GM12872 (cell line): ENCODE measurements around the gene CISD3.

Experiments
- TF ChIP-seq, protein P1 (sequence below): IDR thresholded peaks from 3 replicates; pipeline ENCODE4 v1.5.1; 2011; ENCODE audit warnings: low read depth, mild to moderate bottlenecking, low read length, moderate library complexity; ENCODE audit not compliant: insufficient read depth

CISD3 gene

DNA sequence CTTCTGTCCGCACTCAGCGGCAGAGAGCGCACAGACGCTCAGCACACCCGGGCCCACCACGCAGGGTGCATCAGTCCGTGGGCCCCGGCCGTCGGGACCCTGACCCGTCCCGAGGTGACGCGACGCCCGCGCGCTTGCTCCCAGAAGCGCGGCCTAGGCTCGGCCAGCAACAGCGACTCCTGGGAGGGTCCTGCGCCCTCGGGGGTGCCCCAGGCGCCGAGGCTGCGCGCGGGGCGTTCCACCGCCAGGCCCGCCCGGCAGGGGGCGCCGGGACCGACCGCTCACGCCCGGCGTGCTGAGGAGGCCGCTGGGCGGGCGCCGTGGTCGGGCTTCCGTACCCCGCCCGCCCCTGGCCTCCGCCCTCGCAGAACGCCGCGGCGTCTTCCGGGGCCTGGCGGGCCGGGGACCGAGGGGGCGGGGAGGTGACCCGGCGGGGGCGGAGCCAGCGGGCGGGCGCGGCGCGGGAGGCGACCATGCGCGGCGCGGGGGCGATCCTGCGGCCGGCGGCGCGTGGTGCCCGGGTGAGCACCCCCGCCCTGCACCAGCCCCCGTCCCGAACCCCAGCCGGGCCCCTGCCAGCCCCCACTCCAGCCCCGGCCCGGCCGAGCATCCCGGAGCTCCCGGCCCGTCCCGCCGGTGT is at the start of gene CISD3:
TSS of gene CISD3 (plus strand) at position 456 of the 640 bp plus-strand sequence. CDS start at position 474, 18 bp downstream.
- TF ChIP-seq, protein P1, sequence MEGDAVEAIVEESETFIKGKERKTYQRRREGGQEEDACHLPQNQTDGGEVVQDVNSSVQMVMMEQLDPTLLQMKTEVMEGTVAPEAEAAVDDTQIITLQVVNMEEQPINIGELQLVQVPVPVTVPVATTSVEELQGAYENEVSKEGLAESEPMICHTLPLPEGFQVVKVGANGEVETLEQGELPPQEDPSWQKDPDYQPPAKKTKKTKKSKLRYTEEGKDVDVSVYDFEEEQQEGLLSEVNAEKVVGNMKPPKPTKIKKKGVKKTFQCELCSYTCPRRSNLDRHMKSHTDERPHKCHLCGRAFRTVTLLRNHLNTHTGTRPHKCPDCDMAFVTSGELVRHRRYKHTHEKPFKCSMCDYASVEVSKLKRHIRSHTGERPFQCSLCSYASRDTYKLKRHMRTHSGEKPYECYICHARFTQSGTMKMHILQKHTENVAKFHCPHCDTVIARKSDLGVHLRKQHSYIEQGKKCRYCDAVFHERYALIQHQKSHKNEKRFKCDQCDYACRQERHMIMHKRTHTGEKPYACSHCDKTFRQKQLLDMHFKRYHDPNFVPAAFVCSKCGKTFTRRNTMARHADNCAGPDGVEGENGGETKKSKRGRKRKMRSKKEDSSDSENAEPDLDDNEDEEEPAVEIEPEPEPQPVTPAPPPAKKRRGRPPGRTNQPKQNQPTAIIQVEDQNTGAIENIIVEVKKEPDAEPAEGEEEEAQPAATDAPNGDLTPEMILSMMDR, result peak; percentile 59; the same call in 1 of the 3 replicates

DNA sequence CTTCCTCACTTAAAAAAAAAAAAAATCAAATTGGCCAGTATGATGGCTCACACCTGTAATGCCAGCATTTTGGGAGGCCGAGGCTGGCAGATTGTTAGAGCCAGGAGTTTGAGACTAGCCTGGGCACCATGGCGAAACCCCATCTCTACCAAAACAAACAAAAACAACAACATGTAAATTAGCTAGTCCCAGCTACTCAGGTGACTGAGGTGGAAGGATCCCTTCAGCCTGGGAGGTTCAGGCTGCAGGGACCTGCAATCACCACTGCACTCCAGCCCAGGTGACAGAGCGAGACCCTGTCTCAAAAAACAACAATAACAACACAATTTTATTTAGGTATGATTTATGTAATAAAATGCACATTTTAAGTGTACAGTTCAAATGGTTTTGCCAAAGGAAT is 49.0 kb upstream of the CISD3 start:
- TF ChIP-seq, protein P1, result no peak

DNA sequence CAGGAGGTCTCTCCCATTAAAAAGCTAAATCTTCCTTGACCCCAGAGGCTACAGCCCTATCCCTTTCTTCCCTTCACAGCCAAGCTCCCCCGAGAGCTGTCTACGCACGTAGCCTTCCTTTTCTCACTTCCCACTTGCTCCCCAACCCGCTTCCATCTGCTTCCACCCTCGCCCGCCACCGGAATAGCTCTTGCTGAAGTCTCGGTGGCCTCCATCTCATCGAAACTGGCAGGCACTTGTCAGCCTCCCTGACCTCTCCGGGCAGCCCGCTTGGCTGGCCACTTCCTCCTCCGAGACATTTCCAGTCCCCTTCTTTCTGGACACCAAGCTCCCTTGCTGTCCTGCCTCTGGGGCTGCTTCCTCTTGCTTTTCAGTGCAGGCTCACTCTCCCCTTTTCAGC is 44.6 kb upstream of the CISD3 start:
- TF ChIP-seq, protein P1, result no peak

DNA sequence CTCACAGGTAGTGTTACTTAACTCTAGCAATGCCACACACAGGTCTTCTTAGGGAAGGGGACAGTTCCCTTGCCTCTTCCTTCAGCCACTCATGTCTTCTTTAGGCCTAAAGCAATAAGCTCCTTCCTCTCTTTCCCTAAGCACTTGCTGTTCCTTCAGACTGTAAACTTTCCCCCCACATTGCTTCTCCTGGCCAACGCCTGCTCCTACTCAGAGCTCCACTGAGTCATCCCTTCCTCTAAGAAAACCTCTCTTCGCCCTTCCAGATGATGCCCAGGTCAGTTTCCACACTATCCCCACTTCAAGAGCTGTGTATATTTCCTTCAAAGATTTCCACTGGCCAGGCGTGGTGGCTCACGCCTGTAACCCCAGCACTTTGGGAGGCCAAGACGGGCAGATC is 42.9 kb upstream of the CISD3 start:
- TF ChIP-seq, protein P1, result no peak

GRCh38 chr17:38690386-38690785 is 39.8 kb upstream of the CISD3 start:
- TF ChIP-seq, protein P1, result no peak

- TF ChIP-seq, protein P1, result no peak
Observed at GRCh38 chr17:38691154-38691553, 39.0 kb upstream of the CISD3 start.

GRCh38 chr17:38693700-38694329 is 36.3 kb upstream of the CISD3 start:
- TF ChIP-seq, protein P1, result no peak
